Ascending aorta (tissue), 2 donors: ENCODE data around the gene TIGAR. TPM values are rescaled to one million over a fixed set of nuclear protein-coding genes. Genes with fewer than 3 reads are reported as not detected.

Experiments
- DNase-seq, 2 donors: peaks; one replicate each; pipeline ENCODE4 v3.0.0-alpha.2; 2019; ENCODE audit warnings: low spot score in 2 of 2
- H3K27ac ChIP-seq, 2 donors: fragments of 200-600 bp; sonication (generic); one replicate each; pipeline ENCODE4 v1.5.1; 2016 to 2017; ENCODE audit warnings: mild to moderate bottlenecking in 1 of 2
- H3K27me3 ChIP-seq: fragments of 200-600 bp; sonication (generic); one replicate; pipeline ENCODE4 v1.5.1; 2017
- H3K36me3 ChIP-seq, 2 donors: fragments of 200-600 bp; sonication (generic); one replicate each; pipeline ENCODE4 v1.5.1; 2016
- H3K4me1 ChIP-seq, 2 donors: fragments of 200-600 bp; sonication (generic); one replicate each; pipeline ENCODE4 v1.5.1; 2016 to 2017; ENCODE audit warnings: mild to moderate bottlenecking in 1 of 2
- H3K4me3 ChIP-seq, 2 donors: fragments of 200-600 bp; sonication (generic); one replicate each; pipeline ENCODE4 v1.5.1; 2016 to 2017; ENCODE audit warnings: mild to moderate bottlenecking in 1 of 2
- H3K9me3 ChIP-seq, 2 donors: fragments of 200-600 bp; sonication (generic); one replicate each; pipeline ENCODE4 v1.5.1; 2016
- intact Hi-C: fragments of 100-400 bp; cut with DNase I; formaldehyde crosslinking; loops from one replicate; pipeline ENCODE4 v1.15.1; 2023
- total RNA-seq: library from RNA; depleted of rRNA; stranded (reverse); fragments of >200 nt; gene quantifications from one replicate; pipeline ENCODE4 v1.1.0, GENCODE V29; 2016
- TF ChIP-seq, protein P1 (sequence below), 3 experiments: fragments of 200-600 bp in 2 of 3; fragments of 450-650 bp in 1 of 3; sonication (generic) in 2 of 3; IDR thresholded peaks; one replicate each; pipeline ENCODE4 v1.5.1; 2016 to 2019; ENCODE audit warnings: antibody characterized with exemption in 3 of 3, mild to moderate bottlenecking in 1 of 3, moderate library complexity in 1 of 3

Gene TIGAR
- total RNA-seq, 1 donor from 2014 or later: 4.4 TPM

DNA sequence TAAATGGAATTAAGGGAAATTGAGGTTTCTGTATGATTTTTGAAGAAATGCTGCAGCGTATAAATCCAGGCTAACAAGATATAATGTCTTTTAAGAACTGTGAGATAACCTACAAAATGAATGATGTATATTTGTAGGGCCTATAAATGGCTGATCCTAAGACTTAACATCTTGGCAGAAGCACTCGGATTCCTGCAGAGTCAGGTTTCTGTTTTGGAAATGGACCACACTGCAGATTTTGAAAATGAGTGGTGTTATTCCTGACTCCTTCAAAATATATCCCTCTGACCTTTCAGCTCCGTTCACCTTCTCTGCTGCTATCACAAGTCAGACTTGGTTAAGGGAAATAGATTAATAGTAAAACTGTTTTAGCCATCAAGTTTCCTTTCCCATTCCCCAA is 5.0 kb downstream of the TIGAR start:
- TF ChIP-seq, protein P1, sequence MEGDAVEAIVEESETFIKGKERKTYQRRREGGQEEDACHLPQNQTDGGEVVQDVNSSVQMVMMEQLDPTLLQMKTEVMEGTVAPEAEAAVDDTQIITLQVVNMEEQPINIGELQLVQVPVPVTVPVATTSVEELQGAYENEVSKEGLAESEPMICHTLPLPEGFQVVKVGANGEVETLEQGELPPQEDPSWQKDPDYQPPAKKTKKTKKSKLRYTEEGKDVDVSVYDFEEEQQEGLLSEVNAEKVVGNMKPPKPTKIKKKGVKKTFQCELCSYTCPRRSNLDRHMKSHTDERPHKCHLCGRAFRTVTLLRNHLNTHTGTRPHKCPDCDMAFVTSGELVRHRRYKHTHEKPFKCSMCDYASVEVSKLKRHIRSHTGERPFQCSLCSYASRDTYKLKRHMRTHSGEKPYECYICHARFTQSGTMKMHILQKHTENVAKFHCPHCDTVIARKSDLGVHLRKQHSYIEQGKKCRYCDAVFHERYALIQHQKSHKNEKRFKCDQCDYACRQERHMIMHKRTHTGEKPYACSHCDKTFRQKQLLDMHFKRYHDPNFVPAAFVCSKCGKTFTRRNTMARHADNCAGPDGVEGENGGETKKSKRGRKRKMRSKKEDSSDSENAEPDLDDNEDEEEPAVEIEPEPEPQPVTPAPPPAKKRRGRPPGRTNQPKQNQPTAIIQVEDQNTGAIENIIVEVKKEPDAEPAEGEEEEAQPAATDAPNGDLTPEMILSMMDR (IDR thresholded peaks at IDR 0.05): no peak
- H3K4me3 ChIP-seq: no peak overlapping the region
- H3K27ac ChIP-seq: no peak overlapping the region
- no peaks in the 10 kb centered on the region for H3K9me3 ChIP-seq
- H3K27me3 ChIP-seq: no peaks in the 10 kb centered on the region
- no peaks in the 10 kb centered on the region for H3K36me3 ChIP-seq
- intact Hi-C loops: no loop called here
- no peak for DNase-seq
- H3K4me1 ChIP-seq: peaks cover 4% of the 10 kb centered on the region in 2 donors

DNA sequence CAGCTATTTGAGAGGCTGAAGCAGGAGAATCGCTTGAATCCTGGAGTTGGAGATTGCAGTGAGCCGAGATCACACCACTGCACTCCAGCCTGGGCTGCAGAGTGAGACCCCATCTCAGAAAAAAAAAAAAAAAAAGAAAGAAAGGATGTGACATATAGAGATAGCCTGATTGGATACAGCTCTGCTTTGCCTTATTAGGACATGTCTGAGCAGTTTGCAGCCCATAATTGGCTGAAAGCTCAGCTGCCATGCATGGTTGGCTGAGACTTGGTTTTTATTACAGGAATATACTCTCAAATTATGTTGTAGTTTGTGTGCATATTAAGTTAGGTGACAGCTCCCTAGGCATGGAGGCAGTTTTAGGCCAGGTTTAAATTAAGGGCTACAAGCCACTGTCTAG is 6.3 kb downstream of the TIGAR start:
- DNase-seq: no peak
- Histone ChIP-seq H3K4me1 (no peaks in the 10 kb centered on the region), H3K9me3 (no peaks in the 10 kb centered on the region), H3K27ac (no peak overlapping the region), H3K36me3 (no peaks in the 10 kb centered on the region), H3K4me3 (no peak overlapping the region), H3K27me3 (no peaks in the 10 kb centered on the region)
- intact Hi-C loops: no loop called here
- TF ChIP-seq, protein P1 (IDR thresholded peaks at IDR 0.05): no peak

DNA sequence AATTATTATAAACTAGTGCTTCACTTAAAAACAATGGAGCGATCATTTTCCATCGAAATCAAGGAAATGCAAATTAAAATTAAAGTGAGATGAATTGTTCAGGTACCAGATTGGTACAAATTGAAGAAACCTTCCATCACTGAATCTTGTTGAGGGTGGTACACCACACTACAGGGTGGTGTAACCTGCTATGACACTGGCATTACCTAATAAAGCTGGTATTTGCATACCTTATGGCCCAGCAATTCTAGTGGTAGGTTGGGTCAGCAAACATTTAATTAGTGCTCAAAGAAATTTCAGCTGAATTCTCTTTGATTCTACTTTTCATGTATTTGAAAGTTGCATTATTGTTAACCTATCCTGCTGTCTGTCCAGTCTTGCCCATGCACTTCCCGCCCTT is 9.2 kb downstream of the TIGAR start:
- Histone ChIP-seq H3K27me3 (no peaks in the 10 kb centered on the region), H3K36me3 (peaks cover 0 to 6% of the 10 kb centered on the region in 2 donors), H3K9me3 (no peaks in the 10 kb centered on the region), H3K4me1 (no peaks in the 10 kb centered on the region), H3K4me3 (no peak overlapping the region), H3K27ac (no peak overlapping the region)
- intact Hi-C loops: no loop called here
- TF ChIP-seq, protein P1 (IDR thresholded peaks at IDR 0.05): no peak
- no peak for DNase-seq

DNA sequence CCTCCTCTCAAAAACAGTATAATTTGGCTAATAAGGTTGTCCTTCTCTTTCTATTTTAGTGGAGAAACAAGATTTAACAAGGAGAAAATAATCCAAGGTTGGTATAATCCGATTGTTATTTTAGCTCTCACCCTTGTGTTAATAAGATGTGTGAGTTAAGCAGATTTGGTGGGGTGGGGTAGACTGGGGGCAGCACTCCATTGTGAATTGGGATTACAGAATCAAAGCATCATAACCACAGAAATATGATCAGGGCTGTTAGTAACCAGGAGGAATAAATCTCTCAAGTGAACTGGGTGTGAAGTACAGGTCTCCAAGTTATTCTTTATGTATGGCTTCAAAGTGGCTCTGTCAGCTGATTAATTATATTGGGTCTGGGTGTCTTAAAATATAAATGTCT is 10.2 kb downstream of the TIGAR start:
- TF ChIP-seq, protein P1 (IDR thresholded peaks at IDR 0.05): no peak
- Histone ChIP-seq H3K27ac (no peak overlapping the region), H3K4me1 (no peaks in the 10 kb centered on the region), H3K4me3 (no peak overlapping the region), H3K27me3 (no peaks in the 10 kb centered on the region), H3K9me3 (no peaks in the 10 kb centered on the region), H3K36me3 (peaks cover 0 to 13% of the 10 kb centered on the region in 2 donors)
- intact Hi-C loops: no loop called here
- DNase-seq: no peak

DNA sequence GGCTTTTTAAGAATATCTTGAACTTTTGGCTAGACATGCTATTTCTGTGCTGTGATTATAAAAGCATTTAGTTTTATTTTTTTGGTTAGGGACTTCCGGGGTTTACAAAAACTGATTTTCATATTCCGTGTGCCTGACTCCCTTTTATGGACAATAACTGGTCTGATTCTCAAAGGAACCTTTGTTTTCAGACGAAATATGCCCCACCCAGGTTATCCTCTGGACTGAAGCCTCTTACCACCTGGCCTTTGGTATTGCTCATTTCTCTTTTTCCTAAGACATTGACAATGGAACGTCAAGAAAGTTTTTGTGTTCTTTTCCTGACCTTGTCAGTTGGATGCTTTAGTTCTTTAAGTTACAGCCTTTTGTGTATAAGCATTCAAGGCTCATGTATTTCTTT is 10.8 kb downstream of the TIGAR start:
- intact Hi-C loops: no loop called here
- no peak overlapping the region for H3K4me3 ChIP-seq
- no peaks in the 10 kb centered on the region for H3K9me3 ChIP-seq
- H3K4me1 ChIP-seq: no peaks in the 10 kb centered on the region
- no peaks in the 10 kb centered on the region for H3K27me3 ChIP-seq
- DNase-seq: no peak
- no peak overlapping the region for H3K27ac ChIP-seq
- TF ChIP-seq, protein P1 (IDR thresholded peaks at IDR 0.05): no peak
- H3K36me3 ChIP-seq: peaks cover 1 to 13% of the 10 kb centered on the region in 2 donors

DNA sequence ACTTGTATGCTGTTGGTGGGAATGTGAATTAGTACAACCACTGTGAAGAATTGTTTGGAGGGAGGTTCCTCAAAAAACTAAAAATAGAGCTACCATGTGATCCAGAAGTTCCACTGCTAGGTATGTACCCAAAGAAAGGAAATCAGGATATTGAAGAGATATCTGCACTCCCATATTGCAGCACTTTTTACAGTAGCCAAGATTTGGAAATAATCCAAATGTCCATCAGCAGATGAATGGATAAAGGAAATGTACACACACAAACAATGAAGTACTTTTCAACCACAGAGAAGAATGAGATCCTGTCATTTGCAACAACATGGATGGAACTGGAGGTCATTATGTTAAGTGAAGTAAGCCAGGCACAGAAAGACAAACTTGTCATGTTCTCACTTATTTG is 25.9 kb downstream of the TIGAR start:
- Histone ChIP-seq H3K27me3 (no peaks in the 10 kb centered on the region), H3K27ac (no peak overlapping the region), H3K9me3 (peaks cover 0 to 3% of the 10 kb centered on the region in 2 donors), H3K4me3 (no peak overlapping the region), H3K36me3 (no peaks in the 10 kb centered on the region), H3K4me1 (no peaks in the 10 kb centered on the region)
- TF ChIP-seq, protein P1 (IDR thresholded peaks at IDR 0.05): no peak
- DNase-seq: no peak
- intact Hi-C loops: no loop called here
